ENCODE measurements around the gene FARS2.

FARS2 gene

DNA sequence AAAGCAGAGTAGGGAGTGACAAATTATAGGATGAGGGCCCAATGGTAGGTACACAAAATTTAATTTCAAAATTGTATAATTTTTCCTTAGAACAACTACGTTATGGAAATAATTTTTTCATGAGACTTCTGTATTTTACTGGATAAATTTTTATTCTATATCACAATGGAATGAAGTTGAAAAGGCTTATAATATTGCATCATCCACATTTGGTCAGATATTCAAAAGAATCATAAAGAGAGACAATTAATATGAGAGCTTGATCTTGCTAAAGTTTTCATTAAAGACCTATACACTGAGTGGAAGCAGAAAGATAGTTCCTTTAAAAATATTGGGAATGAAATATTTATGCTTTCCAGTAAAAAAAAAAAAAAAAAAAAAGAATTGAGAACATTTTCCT, 242.8 kb downstream of the FARS2 start (continued):
- TF ChIP-seq, protein P1, sequence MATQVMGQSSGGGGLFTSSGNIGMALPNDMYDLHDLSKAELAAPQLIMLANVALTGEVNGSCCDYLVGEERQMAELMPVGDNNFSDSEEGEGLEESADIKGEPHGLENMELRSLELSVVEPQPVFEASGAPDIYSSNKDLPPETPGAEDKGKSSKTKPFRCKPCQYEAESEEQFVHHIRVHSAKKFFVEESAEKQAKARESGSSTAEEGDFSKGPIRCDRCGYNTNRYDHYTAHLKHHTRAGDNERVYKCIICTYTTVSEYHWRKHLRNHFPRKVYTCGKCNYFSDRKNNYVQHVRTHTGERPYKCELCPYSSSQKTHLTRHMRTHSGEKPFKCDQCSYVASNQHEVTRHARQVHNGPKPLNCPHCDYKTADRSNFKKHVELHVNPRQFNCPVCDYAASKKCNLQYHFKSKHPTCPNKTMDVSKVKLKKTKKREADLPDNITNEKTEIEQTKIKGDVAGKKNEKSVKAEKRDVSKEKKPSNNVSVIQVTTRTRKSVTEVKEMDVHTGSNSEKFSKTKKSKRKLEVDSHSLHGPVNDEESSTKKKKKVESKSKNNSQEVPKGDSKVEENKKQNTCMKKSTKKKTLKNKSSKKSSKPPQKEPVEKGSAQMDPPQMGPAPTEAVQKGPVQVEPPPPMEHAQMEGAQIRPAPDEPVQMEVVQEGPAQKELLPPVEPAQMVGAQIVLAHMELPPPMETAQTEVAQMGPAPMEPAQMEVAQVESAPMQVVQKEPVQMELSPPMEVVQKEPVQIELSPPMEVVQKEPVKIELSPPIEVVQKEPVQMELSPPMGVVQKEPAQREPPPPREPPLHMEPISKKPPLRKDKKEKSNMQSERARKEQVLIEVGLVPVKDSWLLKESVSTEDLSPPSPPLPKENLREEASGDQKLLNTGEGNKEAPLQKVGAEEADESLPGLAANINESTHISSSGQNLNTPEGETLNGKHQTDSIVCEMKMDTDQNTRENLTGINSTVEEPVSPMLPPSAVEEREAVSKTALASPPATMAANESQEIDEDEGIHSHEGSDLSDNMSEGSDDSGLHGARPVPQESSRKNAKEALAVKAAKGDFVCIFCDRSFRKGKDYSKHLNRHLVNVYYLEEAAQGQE (tag by site-specific recombination; IDR thresholded peaks at IDR 0.05) = no peak

DNA sequence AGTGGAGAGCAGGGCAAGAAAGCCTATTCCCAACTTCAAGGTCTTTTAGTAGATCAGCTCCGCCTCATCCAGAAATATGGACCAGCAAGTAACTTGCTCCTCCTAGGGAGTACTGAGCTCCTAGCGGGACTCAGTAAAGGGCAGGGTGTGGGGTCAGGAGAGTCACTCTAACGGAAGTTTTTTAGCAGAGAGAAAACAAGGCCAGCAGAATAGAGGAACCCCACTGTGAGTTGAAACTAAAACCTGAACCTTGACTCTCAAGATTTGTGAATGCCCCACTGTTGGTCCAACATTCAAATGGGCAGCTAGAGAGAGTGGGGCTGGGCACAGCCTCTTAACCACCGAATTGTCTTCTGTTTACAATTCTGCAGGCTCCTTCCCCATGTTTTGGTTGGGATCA, 244.8 kb downstream of the FARS2 start:
- Histone ChIP-seq H3K4me3 (ENCODE audit: low read depth, low read length) (no peak overlapping the region), H3K27ac (ENCODE audit: extremely low read depth, low read depth, low read length) (no peak overlapping the region), H3K36me3 (ENCODE audit: control insufficient read depth in 2 of 2, insufficient read depth in 1 of 2, low read length in 2 of 2) (no peaks in the 10 kb centered on the region), H3K9me3 (ENCODE audit: control insufficient read depth, insufficient read depth, low read depth, low read length) (no peaks in the 10 kb centered on the region), H3K4me1 (ENCODE audit: control insufficient read depth, insufficient read depth, low read length) (no peaks in the 10 kb centered on the region)
- TF ChIP-seq ZNF629 (tag by site-specific recombination; IDR thresholded peaks at IDR 0.05) = no peak
- TF ChIP-seq WT1 (tag by site-specific recombination; IDR thresholded peaks at IDR 0.05) = no peak
- no peak for TF ChIP-seq ZNF585B (tag by site-specific recombination; IDR thresholded peaks at IDR 0.05)
- TF ChIP-seq ZBTB7A (tag by site-specific recombination; IDR thresholded peaks at IDR 0.05; ENCODE audit: low read depth) = no peak
- TF ChIP-seq HOXC10 (CRISPR knock-in tag; IDR thresholded peaks at IDR 0.05) = no peak
- TF ChIP-seq, protein P2, sequence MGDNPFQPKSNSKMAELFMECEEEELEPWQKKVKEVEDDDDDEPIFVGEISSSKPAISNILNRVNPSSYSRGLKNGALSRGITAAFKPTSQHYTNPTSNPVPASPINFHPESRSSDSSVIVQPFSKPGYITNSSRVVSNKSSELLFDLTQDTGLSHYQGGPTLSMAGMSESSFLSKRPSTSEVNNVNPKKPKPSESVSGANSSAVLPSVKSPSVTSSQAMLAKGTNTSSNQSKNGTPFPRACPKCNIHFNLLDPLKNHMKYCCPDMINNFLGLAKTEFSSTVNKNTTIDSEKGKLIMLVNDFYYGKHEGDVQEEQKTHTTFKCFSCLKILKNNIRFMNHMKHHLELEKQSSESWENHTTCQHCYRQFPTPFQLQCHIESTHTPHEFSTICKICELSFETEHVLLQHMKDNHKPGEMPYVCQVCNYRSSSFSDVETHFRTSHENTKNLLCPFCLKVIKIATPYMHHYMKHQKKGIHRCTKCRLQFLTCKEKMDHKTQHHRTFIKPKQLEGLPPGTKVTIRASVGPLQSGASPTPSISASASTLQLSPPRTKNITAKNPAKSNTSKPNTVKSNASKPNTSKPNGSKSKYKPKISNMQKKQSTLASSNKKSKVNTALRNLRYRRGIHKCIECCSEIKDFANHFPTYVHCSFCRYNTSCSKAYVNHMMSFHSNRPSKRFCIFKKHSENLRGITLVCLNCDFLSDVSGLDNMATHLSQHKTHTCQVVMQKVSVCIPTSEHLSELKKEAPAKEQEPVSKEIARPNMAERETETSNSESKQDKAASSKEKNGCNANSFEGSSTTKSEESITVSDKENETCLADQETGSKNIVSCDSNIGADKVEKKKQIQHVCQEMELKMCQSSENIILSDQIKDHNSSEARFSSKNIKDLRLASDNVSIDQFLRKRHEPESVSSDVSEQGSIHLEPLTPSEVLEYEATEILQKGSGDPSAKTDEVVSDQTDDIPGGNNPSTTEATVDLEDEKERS (tag by site-specific recombination; IDR thresholded peaks at IDR 0.05) = no peak
- no peak for TF ChIP-seq ZFP69B (tag by site-specific recombination; IDR thresholded peaks at IDR 0.05)
- TF ChIP-seq, protein P3, sequence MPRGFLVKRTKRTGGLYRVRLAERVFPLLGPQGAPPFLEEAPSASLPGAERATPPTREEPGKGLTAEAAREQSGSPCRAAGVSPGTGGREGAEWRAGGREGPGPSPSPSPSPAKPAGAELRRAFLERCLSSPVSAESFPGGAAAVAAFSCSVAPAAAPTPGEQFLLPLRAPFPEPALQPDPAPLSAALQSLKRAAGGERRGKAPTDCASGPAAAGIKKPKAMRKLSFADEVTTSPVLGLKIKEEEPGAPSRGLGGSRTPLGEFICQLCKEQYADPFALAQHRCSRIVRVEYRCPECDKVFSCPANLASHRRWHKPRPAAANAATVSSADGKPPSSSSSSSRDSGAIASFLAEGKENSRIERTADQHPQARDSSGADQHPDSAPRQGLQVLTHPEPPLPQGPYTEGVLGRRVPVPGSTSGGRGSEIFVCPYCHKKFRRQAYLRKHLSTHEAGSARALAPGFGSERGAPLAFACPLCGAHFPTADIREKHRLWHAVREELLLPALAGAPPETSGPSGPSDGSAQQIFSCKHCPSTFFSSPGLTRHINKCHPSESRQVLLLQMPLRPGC (tag by site-specific recombination; IDR thresholded peaks at IDR 0.05) = no peak
- no peak for TF ChIP-seq ZNF169 (tag by site-specific recombination; IDR thresholded peaks at IDR 0.05)
- TF ChIP-seq ZBTB21 (tag by site-specific recombination; IDR thresholded peaks at IDR 0.05) = no peak
- TF ChIP-seq, protein P4, sequence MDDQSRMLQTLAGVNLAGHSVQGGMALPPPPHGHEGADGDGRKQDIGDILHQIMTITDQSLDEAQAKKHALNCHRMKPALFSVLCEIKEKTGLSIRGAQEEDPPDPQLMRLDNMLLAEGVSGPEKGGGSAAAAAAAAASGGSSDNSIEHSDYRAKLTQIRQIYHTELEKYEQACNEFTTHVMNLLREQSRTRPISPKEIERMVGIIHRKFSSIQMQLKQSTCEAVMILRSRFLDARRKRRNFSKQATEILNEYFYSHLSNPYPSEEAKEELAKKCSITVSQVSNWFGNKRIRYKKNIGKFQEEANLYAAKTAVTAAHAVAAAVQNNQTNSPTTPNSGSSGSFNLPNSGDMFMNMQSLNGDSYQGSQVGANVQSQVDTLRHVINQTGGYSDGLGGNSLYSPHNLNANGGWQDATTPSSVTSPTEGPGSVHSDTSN (CRISPR knock-in tag; IDR thresholded peaks at IDR 0.05) = no peak
- TF ChIP-seq, protein P5, sequence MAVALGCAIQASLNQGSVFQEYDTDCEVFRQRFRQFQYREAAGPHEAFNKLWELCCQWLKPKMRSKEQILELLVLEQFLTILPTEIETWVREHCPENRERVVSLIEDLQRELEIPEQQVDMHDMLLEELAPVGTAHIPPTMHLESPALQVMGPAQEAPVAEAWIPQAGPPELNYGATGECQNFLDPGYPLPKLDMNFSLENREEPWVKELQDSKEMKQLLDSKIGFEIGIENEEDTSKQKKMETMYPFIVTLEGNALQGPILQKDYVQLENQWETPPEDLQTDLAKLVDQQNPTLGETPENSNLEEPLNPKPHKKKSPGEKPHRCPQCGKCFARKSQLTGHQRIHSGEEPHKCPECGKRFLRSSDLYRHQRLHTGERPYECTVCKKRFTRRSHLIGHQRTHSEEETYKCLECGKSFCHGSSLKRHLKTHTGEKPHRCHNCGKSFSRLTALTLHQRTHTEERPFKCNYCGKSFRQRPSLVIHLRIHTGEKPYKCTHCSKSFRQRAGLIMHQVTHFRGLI (tag by site-specific recombination; IDR thresholded peaks at IDR 0.05) = no peak
- ChIA-PET CTCF (interaction anchor here (0.7 kb wide), 1 partner anchor 9 kb away, joined by 4 read pairs; no protein-coding TSS in a partner anchor), POLR2A (no interaction called here)
